T47D (cell line): ENCODE results near the gene COA5.

ENCODE experiments used
- DNase-seq, 2 experiments: peaks; one replicate each; pipeline versions ENCODE4 v3.0.0 to v3.0.0-alpha.2; 2011 to 2012; ENCODE audit warnings: low read depth in 1 of 2, low spot score in 1 of 2
- JUND ChIP-seq: IDR thresholded peaks from 2 replicates; pipeline ENCODE4 v1.6.1; 2012; ENCODE audit warnings: low read depth
- in situ Hi-C: cut with HindIII; loops from 2 replicates; pipeline ENCODE4 v1.10.0; 2016; ENCODE audit warnings: low sequenced_read_pairs, low pct_unique_long_range_greater_than_20kb

COA5 gene

DNA sequence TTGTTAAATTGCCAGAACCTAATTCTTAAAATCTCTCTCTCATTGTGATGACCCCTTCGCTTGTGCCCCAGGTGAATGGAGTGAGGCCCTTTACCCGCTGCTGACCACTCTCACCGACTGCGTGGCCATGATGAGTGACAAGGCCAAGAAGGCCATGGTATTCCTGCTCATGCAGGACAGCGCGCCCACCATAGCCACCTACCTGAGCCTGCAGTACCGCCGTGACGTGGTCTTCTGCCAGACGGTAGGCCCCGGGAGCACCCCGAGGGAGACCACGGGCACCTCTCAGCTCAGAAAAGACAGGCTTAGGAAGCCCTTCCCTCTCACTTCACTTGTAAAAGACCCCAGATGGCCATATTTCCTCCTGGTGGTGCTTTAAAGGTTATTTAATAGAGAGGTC is 44.9 kb downstream of the COA5 start:
- in situ Hi-C loops: no loop called here
- no peak for TF ChIP-seq JUND

DNA sequence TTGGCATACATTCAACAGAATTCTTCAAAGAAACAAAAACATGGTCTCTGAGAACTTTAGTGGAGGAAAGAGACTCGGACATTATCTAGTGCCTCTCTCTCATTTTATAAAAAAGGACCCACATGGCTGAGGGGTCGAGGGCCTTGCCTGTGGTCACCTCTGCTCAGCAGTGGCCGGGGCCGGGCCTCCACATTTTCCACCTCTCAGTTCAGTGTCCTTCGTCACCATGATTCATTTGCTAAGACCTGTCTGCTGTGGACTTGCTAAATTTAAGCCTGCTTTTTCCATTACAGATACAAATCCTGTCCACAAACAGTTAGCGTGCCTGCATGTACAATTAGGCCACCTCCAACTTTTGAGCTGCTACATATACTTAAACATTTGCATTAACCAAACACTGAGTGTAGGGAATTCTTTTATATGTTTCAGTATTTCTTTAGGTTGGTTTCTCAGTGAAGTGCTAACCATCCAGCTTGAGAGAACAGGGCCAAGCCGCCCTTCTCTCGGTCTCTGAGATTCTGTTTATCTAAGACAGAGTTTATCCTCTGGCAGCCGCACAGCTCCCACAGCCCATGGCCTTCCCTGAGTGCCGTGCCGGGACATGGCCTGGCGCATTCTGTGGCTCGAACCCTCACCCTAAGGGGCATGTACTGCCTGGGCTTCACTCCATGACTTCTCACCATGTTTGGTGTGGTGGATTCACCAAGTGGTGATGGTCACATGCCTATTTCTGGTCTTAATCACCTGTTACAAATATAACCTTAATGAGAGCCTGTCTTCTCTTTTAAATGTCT is 46.2 kb downstream of the COA5 start:
- no peak for DNase-seq
- no peak for TF ChIP-seq JUND
- in situ Hi-C loops: no loop called here

More for the DNA sequence above, 44.9 kb downstream of the COA5 start:
- DNase-seq: no peak

DNA sequence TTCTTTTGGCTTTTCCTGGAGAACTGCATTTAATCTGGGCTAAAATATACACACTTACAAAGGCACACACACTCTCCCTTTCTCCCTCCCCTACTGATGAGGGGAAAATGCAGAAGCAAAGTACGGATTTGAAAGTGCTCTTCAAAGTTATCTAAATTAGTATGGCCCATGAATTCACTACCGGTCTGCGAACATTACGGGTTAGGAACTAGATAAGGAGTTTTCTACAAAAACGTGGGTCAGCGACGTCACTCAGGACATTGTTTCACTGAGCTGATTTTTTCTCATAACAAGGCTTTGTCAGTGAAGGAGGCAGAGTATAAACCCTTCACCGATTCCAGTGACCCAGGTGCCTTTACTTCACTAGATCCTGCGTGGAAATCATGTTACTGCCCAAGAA is 47.3 kb downstream of the COA5 start:
- no peak for DNase-seq
- no peak for TF ChIP-seq JUND
- in situ Hi-C loops: no loop called here

- DNase-seq: no peak
- in situ Hi-C loops: no loop called here
- no peak for TF ChIP-seq JUND
Measured at GRCh38 chr2:98560256-98560771, 48.0 kb downstream of the COA5 start.

DNA sequence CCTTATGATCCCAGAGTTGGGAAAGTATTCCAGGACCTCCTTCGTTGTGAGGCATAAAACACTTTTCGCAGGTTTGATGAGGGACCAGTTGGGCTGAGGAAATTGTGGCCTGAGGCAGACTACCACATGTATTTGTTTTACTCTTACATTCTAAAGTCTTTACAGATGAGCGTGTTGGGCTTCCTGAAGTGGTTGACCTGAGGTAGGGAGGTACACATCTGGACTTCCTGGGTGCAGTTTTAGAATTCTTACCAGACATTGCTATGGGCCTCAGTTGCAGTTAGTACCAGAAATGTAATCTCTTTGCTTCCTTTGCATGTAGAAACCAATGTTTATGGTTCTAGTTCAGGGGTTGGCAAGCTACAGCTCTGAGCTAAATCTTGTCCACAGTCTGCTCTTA is 48.7 kb downstream of the COA5 start:
- no peak for DNase-seq
- in situ Hi-C loops: no loop called here
- no peak for TF ChIP-seq JUND

GRCh38 chr2:98558852-98559530 is 49.3 kb downstream of the COA5 start:
- no peak for TF ChIP-seq JUND
- in situ Hi-C loops: no loop called here
- no peak for DNase-seq

DNA sequence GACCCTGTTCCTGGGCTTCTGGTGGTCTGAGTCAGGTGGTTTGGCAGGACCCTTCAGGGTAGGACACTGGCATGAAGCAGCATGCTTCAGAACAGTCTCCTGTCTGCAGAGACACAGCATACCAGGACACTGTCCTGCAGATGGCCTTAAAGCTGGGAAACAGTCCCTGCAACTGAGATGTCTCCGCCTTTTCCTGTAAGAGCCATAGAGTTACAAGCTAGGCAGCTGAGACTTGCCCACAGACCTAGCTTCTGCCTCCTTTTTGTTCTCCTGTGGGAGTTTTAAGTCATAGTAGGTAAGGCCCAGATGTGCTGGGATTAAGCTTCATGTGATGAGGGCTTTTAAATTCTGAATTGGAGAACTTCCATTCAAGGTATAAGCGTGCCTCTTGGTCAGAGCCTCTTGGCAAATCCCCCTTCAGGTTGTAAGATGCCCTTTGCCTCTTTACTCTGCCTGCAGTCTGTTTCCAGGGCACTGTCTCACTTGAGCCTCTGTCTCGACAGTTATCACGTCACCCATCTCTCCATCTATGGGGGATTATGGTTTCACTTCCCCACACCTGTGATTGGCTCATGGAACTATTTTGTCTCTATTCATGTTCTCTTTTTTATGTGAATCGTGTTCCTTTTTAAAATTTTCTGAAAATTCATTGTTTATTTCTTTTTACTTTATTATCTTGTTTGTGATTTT is 51.8 kb downstream of the COA5 start:
- in situ Hi-C loops: no loop called here
- TF ChIP-seq JUND: no peak
- DNase-seq: no peak

- in situ Hi-C loops: no loop called here
- TF ChIP-seq JUND: no peak
- no peak for DNase-seq
Measured at GRCh38 chr2:98555696-98556095, 52.6 kb downstream of the COA5 start.

DNA sequence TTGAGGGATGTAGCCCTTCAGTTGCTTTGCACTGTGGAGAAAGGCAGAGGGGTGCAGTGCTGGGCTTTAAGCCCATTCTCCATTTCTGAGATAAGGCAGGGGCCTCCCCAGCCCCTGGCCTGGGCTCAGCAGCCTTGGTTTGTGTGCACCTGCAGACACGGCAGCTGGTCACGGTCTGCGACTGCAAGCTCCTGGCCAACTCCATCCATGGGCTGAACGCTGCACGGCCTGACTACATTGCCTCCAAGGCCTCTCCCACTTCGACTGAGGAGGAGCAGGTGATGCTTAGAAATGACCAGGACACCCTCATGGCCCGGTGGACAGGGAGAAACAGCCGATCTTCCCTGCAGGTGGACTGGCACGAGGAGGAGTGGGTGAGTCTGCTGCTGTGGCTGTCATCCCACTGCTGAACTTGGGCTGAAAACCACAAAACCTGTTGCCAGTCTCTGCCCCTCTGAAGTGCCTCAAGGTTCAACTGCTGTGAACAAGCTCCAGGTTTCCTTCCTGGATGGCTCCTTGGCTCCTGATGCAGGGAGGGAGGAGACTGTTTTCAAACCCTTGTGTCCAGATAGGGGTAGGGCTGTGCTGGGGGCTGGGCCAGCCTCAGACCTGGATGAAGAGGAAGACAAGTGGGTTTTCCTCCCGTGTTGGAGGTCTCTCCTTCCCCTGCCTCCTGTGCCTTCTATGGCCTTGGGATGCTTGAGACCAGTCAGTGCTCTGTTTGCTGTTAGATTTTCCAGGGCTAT is 54.0 kb downstream of the COA5 start:
- in situ Hi-C loops: no loop called here

DNA sequence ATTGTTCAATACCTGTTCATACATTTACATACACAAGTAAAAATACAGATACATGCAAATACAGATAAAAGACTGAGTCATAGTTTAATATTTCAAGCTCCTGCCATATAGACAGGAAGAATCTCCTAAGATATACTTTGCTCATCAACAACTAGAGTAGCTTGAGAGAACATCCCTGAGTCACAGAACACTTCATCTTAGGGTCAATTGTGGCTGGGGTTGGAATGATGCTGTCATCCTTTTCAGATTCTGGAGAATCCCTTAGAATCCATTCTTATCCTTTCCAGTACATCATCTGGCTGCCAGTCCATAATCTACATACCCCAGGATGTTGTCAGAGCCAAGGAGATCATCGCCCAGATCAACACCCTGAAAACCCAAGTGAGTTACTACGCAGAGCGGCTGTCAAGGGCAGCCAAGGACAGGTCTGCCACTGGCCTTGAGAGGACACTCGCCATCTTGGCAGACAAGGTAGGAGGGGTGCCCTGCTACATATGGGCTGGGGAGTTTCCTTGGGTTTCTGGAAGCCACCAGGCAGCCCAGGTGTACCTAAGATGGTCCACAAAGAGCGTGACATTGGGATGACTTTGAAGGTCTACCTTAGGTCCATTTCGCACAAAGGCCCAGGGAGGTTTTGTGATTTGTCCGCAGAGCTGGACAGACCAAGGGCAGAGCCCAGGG is 55.7 kb downstream of the COA5 start:
- TF ChIP-seq JUND: no peak
- DNase-seq: no peak
- in situ Hi-C loops: no loop called here

More for the DNA sequence above, 54.0 kb downstream of the COA5 start:
- TF ChIP-seq JUND: no peak
- DNase-seq: no peak

- in situ Hi-C loops: no loop called here
- no peak for DNase-seq
- TF ChIP-seq JUND: no peak
Measured at GRCh38 chr2:98551316-98551715, 57.0 kb downstream of the COA5 start.

DNA sequence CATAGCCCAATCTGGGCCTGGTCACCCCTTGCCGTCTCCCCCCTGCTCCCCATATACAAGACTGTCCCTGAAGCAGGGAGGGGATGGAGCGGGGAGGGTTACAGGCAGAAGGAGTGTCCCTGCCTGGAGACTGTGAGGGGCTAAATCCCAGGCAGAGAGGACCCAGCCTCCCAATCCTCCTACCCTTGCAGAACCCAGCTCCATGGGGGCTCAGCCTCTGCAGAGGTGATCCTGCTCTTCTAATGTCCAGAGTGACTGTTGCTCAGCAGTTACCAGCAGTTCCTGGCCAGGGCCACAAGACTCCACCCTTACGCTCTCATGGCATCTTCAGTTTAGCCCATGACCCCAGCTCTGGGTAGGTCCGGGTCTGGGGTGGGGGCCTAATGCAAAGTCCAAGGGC is 58.1 kb downstream of the COA5 start:
- no peak for DNase-seq
- no peak for TF ChIP-seq JUND
- in situ Hi-C loops: no loop called here
